ENCODE data around the gene RASAL2.

DNA sequence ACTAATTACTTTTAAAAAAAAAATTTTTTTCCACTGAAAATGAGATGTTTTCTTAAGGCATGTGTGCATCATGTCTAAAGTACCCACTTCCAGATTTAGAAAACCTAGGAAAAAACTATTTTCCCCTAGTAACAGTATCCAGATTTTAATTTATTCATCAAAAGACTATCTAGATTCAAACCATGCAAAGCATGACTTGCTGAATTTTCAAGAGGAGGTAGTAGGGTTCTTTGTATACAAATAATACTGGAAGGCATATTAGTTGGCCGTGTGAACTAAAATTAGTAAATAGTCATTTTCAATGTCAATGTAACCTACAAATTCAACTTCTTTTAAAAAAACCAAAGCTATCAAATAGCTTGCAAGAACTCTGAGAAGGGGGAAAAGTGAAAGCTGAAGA, 213.4 kb downstream of the RASAL2 start:
- TF ChIP-seq, protein P1, sequence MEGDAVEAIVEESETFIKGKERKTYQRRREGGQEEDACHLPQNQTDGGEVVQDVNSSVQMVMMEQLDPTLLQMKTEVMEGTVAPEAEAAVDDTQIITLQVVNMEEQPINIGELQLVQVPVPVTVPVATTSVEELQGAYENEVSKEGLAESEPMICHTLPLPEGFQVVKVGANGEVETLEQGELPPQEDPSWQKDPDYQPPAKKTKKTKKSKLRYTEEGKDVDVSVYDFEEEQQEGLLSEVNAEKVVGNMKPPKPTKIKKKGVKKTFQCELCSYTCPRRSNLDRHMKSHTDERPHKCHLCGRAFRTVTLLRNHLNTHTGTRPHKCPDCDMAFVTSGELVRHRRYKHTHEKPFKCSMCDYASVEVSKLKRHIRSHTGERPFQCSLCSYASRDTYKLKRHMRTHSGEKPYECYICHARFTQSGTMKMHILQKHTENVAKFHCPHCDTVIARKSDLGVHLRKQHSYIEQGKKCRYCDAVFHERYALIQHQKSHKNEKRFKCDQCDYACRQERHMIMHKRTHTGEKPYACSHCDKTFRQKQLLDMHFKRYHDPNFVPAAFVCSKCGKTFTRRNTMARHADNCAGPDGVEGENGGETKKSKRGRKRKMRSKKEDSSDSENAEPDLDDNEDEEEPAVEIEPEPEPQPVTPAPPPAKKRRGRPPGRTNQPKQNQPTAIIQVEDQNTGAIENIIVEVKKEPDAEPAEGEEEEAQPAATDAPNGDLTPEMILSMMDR (IDR thresholded peaks at IDR 0.05), result no peak
- TF ChIP-seq, protein P2, sequence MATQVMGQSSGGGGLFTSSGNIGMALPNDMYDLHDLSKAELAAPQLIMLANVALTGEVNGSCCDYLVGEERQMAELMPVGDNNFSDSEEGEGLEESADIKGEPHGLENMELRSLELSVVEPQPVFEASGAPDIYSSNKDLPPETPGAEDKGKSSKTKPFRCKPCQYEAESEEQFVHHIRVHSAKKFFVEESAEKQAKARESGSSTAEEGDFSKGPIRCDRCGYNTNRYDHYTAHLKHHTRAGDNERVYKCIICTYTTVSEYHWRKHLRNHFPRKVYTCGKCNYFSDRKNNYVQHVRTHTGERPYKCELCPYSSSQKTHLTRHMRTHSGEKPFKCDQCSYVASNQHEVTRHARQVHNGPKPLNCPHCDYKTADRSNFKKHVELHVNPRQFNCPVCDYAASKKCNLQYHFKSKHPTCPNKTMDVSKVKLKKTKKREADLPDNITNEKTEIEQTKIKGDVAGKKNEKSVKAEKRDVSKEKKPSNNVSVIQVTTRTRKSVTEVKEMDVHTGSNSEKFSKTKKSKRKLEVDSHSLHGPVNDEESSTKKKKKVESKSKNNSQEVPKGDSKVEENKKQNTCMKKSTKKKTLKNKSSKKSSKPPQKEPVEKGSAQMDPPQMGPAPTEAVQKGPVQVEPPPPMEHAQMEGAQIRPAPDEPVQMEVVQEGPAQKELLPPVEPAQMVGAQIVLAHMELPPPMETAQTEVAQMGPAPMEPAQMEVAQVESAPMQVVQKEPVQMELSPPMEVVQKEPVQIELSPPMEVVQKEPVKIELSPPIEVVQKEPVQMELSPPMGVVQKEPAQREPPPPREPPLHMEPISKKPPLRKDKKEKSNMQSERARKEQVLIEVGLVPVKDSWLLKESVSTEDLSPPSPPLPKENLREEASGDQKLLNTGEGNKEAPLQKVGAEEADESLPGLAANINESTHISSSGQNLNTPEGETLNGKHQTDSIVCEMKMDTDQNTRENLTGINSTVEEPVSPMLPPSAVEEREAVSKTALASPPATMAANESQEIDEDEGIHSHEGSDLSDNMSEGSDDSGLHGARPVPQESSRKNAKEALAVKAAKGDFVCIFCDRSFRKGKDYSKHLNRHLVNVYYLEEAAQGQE (IDR thresholded peaks at IDR 0.05; ENCODE audit: insufficient read depth in 1 of 2, low read depth in 2 of 2, low read length in 1 of 2), result no peak
- TF ChIP-seq TCF7L2 (IDR thresholded peaks at IDR 0.05; ENCODE audit: low read depth, low read length), result no peak
- no peak for TF ChIP-seq POLR2AphosphoS5 (IDR thresholded peaks at IDR 0.05; ENCODE audit: low read depth, low read length)
